HG03066 (cell line): ENCODE data around the gene TMEM115.
A peak's percentile ranks its signal among the peaks of the same experiment; 100 is the strongest.

Experiments used
- ATAC-seq: cut with Tn5 transposase; IDR thresholded peaks from one replicate; pipeline ENCODE4 v1.9.1; 2021; ENCODE audit warnings: low read depth; ENCODE audit not compliant: unreplicated experiment

TMEM115 gene

DNA sequence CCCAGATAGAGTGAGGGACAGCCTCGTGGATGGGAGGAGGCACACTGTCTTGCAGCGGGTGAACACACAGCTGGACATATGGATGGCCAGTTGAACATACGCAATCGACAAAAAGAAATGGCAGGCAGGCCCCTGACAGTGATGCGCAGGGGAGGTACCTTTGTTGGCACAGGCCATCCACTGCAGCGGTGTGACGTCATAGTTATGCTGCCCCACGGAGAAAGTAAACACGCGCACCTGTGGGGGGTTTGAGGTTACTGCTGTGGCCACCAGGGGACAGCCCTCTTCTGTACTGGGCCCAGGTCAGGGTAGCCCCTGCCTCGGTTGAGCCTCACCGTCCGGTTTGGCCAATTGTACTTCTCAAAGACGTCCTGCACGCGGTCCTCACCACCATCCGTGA lies 19.4 kb upstream of the TMEM115 start:
- ATAC-seq: no peak

DNA sequence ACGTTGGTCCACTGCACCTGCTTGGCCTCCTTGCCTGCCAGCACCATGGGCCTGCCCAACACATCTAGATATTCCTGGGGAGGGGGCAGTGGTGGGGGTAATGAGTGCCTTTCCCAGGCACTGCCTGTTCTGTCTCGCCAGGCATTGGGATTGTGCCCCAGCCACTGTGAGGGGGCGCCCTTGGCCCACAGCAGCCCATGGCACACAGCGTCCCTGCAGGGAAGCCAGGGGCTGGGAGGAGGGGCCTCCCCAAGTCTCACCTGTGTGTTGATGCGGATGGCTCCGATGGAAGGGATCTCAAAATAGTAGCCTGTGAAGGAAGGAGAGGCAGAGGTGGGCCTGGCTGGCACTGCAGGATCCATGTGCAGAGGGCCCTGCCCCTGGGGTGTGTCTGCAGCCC lies 18.7 kb upstream of the TMEM115 start:
- no peak for ATAC-seq

DNA sequence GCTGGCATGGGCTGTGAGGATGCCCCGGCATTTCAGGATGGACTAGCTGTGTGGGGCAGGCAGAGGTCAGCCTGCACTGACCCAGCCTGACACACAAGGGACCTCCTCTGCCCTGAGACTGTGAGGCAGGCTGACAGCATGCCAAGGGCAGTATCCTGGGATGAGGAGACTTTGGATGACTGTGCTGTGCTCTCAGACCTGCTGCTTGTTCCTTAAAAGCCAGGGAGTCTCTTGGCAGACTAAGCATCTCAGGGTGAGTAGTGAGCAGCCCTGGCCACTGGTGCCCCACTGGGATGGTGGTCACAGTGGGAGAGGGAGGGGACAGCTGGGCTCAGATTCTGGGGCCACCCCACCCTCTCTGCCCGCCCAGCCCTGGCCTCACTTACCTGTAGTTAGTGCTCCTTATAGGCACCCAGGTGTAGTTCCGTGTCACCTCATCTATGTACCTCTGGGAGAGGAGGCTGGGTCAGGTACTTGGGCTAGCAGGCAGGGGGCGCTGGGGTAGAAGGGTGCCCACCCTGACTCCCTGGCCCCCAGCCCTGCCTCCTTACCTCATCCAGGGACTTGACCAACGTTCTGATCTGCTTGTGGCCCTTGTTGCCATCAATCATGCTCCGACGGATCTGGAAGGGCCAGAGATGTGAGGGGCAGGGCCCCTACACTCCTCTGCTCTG lies 16.1 kb upstream of the TMEM115 start:
- ATAC-seq: no peak

DNA sequence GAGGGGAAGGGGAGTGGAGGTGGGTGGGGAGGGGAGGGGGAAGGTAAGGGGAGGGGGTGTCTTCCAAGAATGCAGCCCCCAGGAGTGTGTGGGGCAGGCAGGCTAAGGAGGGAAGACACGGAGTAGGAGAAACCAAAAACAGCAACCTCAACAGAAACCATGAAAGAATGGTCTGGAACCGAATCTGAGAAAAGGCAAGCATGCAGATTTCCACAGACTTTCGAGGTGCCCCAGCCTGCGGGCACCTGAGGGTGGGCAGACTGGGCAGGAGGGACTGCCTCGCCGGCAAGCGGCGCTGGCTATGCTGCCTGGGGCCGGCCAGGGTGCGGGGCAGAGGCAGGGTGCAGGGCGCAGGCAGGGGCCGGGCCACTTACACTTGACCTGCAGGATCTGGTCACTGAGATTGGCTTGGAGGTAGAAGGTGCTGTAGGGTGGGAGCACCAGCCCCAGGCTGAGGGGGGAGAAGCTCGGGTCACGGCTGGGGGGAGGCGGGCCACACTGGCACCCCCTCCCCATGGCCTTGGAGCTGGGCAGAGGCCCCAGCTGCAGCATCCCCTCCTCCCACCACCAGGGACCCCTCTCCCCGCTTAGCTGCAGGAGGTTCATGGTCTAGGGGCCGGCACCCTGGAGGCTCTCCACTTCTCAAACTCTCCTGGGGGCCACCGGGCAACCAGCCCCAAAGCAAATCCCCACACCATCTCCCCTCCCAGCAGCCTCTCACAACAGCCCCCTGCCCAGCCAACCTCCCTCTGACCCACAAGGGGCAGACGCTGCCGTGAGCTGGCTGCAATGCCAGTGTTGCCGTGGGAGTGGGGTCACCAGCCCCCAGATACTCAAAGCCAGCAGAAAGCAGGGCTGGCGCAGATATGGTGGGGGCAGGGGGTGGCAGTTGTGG lies 15.3 kb upstream of the TMEM115 start:
- ATAC-seq: no peak

DNA sequence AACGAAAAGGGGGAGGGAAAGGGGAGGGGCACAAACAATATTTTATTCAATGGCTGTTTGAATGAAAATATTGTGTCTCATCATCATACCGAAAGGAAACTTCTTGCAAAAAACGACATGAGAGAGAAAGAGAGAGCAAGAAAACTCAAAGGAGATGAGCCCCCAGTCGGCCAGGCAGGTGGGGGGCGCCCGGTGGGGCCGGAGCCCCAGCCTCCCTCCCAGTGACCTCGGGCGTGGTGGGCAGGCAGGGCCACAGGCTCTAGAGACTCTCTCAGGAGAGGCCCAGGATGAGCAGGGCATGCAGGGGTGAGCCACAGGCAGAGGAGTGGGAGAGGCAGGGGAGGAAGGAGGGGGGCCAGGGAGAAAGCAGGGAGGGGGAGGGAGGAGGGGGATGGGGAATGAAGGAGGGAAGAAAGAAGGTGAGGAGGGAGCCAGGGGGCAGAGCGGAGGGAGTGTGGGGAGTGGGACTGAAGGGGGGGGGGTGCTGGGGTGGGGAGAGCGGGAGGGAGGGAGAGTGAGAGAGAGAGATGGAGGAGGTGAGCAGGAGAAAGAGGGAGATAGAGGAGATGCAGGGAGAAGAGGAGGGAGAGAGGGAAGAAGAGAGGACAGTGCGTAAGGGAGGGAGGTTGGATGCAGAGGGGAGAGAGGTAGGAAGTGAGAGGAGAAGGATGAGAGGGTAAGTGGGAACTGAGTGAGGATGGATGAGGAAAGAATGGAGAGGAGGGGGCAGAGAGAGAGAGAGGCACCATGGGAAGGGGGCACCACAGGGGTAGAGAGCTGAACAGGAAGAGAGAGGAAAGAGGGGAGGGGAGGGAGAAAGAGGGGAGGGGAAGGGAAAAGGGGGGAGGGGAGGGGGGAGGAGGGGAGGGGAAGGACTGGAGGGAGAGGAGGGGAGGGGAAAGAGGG lies 14.1 kb upstream of the TMEM115 start:
- no peak for ATAC-seq

DNA sequence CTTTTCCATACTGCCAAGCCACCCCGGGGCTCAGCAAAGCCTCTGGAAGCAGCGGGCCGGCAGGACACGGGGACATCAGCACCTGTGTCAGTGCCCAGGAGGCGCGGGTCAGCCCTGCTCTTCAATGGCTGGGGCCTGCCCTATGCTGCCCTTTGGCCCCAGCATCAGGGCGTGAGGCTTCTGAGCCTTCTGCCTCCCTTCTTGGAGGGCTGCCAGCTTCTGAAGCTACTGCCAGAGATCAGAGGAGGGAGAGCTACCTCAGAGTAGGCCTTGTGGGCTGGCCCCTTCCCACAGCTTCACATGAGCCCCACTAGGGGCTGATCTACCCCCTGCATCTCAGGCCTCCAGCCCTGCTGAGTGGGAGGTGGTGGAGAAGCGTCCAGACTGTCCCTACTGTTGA lies 13.0 kb upstream of the TMEM115 start:
- no peak for ATAC-seq

DNA sequence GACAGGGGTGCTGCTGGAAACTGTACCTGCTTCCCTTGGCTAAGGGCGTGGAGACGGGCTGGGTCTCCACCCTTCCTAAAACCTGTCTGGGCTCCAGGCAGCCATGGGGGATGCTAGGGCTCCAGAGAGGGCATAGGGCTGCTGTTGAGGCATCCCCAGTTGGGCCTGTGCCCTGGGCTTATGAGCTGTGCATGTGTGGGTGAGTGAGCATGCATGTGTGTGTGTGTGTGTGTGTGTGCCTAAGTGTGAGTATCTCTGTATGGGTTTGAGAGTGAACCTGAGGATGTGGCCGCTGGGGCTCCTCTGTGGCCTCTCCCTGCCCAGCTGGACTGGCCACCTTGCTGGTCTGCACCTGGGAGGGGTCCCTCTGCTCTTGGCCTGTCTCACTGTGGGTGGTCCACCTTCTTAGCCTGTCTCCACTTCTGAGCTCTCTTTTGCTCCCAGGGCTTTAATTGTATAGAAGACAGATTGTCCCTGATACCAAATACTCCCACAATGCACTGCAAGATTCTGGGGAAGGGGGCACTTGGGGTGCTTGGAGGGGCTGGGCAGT lies 11.9 kb upstream of the TMEM115 start:
- ATAC-seq: no peak

DNA sequence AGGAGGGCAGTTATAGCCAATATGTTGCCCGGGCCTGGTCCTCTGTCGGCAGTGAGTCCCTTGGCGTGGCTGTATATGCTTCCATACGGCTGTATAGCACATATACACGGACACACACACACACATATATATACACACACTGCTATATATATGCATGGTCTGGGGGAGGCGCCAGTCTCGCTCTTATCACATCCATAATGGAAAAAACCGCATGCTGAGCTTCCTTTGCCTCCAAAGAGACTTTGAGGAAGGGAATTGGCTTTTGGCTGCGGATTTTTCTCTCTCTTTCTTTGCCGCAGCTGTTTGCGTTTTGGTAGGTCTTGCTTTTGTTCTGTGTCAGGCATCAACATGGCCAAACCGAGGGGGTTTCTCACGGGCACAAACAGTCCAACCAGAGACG lies 11.3 kb upstream of the TMEM115 start:
- ATAC-seq: no peak

DNA sequence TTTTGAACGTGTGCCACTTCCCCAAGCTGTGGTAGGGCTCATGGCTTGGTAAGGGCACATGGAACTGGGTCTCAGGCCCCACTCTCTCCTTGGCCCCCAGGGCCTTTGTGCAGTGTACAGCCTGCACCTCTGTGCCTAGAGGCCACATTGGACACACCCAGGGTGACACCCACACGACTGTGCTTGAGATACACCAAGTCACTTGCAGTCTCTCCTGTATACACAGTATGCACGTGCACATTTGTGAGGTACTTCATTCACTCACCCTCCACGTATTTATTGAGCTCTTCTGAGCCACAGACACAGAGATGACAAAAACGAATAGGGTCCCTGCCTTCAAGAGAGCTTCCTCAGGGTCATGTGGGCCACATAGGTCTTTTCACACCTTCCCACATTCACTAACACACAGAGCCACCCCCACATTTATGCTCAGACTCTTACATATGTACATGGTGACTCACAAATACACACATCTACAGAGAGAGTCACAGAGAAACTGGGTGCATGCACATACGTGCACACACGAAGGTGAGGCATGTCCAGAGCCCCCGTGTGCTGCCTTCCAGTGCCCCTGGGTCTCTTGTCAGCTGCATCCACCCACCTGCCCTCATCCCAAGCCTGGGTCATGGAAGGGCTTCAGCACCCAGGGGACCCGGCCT lies 9.8 kb upstream of the TMEM115 start:
- no peak for ATAC-seq

DNA sequence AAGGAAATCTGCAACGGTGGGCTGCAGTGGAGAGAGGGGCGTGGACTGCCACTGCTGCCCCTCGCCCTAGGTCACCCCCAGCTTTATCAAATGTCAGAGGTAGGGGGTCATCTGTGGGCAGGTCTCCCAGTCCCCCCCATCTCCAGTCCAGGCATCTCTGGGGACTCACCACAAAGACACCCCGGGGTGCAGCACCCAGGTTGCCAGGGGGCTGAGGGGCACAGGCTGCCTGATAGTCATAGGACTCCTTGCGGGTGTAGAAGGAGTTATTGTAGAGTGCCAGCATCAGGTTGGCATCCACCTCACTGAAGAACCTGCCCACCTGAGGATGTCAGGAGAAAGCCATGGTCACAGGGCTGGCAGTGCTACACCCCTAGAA lies 6.5 kb upstream of the TMEM115 start:
- no peak for ATAC-seq

DNA sequence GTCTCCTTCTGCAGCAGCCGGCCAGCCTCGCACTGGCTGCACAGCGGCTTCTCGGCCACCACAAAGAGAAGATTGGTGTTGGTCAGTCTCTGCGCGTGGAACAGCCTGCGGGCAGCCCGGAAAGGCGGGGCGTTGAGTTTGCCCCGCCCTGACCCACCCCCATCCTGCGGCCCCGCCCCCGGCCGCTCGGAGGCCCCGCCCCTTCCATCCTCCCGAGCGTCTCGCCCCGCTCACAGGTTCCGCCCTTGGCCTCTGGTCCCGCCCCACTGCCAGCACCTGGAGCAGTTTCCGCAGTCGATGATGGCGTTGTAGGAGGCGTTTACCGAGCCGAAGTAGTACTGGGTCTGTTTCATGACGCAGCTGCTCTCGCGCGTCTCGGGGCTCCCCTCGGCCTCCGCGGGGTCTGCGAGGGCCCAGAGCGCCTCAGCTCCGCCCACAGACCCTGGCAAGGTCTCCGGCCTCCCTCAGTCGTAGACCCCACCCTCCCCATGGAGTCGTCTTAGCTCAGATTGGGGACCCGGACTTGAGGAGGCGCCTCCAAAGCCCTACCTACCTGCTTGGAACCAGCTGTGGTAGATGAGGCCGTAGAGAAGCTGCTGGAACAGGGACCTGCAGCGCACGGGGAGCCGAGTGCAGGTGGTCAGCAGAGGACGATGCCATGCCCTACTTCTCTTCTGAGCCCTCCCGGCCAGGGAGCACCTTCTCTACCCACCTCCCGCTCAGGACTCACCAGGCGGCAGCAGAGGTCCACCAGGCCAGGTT lies 5.9 kb upstream of the TMEM115 start:
- peak; percentile 87 for ATAC-seq

DNA sequence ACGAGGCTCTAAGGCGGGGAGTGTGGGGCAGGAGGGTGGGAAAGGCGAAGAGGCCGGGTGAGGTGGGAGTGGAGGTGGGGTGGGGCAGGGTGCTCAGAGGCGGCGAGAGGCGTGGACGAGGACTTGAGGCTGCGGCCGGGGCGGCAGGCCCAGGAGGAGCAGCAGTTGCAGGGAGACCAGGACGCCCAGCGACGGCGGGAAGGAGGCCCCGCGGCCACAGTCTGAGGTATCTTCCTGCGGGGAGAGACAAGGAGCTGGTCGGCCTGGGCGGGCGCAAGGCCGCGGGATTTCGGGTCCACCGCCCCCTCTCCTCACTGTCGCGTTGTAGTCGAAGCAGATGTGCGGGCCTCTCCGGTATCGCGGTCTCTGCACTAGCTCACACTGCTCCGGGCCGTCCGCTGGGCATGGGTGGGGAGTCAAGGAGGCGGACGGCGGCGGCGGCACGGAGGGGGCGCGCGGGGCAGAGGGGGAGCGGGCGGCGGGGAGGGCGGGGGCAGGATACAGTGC lies 5.3 kb upstream of the TMEM115 start:
- ATAC-seq: no peak

DNA sequence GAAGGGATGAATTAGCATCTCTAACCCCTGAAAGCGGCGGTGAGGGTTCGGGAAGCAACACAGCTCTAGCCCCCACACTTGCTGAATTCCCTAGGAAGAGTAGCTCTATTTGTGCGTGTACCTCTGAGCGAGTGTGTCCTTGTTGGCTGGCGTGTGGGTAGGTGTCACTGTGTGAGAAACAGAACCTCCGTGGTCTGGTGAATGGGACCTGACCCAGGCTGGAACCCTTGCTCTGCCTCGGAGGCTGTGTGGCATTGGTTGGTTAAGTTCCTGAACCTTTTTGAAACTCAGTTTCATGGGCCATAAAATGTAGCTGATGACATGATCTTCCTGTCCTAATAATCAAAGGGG lies 414 bp upstream of the TMEM115 start:
- ATAC-seq: peak; percentile 13

DNA sequence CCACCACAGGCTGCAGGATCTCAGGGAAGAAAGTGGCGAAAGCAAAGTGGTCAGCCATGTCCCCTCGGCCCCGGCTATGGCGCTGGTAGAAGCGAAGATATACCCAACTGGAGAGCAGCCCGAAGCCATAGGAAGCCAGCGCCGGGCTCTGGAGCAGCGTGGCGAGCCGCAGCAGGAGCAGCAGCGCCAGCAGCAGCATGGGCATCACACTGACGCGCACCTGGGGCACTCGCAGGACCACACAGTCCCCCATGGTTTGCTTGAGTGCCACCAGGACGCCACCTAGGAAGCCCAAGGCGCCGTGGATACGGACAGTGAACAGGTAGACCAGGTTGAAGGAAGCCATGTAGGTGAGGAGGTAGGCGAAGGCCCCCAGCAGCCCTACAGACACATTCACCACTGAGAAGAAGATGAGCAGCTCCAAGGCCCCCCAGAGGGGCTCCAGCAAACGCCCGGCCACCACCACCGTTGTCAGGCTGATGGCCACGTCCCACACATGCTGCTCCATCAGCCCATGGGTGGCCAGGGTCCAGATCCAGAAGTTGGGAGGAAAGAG lies 888 bp downstream of the TMEM115 start:
- ATAC-seq: no peak

DNA sequence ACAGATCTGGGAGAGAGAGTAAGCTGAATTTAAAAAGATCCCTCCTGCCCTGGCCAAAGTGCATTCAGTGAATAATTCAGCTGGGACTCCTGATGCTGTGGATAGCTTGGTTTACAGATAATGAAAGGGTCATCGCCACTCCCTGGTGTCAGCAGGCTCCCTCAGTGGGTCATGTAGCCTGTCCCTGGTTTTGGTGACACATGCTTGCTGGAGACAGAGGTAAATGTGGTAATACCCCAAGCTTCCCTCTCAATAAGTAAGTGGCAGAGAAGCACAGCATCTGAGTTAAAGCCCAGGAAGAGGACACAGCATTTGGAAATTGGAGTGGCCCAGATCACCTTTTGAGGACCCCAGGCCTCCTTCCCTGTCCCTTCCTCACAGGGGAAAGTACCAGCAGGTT lies 1.8 kb downstream of the TMEM115 start:
- ATAC-seq: no peak

DNA sequence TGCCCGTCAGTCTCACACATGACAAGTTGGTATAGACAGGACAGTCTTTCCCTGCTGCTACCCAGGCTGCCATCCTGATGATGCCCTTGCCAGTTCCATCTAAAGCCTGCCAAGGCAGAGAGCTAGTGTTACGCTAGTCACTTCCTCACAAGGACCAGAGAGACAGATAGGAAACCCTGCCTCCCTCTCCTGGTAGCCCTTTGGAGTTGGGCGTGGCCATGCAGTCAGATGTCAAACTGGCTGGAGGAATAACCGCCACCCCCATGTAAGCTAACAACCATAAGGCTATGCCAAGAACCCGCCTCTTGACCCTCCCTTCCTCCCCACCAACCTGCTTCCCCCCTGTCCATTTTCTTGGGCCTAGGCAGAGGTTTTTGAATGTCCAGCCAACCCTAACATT lies 2.8 kb downstream of the TMEM115 start:
- no peak for ATAC-seq

DNA sequence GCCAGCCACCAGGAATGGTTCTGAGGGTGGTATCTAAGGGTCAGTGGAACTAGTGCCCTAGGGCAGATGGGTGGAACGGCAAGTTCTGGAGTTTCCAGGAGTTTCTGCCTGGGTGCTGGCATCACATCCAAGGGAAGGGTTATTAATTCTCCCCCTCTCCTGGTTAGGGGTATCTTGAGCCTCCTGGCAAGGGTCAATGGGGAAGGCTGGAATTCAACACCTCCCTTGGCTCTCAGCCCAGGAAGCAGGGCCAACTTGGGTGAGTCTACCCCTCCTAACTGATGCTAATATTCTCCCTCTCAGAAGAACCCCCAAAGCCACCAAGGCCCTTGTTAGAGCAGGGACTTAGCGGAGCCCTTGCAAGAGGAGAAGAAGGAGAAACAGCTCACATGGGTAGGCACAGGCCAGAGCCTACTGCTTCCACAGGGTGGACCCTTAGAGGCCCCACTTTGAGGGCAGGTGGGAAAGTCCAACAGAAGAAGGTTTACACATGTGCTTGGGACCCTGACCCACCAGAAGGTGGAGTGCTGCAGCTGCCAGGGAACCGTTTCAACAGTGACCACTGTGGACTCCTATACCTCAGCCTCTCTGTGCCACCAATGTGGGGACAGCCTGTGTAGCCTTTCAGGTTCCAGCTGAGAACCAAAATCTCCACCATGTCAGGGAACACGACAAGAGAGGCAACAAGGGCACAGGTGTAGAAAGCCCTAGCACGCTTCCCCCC lies 3.3 kb downstream of the TMEM115 start:
- ATAC-seq: no peak

DNA sequence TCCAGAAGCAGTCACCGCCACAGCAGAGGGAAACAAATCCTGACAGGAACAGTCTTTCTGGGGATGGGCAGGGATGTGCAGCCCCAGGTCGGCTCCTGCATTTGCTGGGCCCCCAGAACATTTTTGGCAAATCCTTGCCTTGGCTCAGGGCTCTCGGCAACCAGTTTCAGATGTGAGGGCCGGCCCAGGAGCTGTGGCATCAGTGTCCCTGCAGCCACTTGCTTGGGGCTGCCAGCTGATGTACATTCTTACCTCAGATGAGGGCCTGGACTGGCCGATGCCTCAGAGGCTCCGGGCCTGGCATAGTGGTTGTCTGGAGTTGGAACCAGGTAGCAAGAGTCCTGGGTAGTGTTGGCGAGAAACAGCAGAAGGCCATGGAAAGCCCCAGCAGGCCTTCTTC lies 4.5 kb downstream of the TMEM115 start:
- no peak for ATAC-seq
